ENCODE results near the gene GGT6.

GGT6 gene

DNA sequence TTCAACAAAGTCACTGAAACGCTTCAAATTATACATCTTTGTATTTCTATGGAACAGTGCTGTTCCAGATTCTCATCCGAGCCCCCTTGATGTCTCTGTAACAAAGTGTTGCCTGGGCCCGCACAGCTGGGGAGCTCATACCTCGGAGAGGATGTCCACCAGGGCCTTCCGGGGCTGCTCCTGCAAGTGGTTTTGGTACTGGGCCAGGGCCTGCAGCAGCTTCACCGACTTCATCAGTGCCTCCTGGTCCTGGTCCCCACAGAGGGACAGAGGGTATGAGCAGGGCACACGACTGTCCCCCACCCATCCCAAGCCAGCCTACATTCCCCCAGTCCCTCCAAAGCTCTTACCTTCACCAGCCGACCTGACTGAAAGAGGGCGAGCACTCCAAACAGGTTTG lies 6.7 kb downstream of the GGT6 start:
- DNase-seq = no peak

DNA sequence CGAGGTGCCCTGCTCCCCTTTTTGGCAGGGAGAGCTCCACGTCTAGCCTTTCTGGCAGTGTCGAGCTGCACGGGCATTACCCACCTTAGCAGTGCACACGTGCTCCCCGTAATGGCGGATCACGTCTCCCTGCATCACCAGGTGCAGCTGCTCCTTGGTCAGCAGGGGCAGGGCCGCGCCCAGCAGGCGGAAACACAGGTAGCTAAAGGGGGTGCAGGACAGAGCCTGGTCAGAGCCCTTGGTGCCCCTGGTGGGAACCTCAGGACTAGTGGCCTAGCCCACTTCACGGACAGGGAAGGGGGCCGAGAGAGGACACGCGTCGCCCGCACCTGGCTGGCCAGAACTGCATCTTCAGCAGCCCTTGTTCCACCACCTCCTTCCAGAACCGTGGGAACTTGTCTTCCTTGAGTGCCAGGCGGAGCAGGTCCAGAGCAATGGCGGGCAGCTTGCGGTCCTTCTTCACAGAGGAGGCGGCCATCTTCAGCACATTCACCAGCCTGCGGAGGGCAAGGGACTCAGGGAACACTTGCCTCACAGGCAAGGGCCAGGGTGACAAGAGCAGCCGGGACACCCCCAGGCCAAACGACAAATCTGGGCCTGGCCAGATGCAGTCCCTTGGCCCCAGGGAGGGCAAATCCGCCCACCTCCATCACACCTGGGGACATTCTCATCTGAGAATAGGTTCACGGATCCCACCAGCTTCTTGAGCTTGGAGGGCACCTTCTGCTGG lies 8.4 kb downstream of the GGT6 start:
- no peak for DNase-seq

DNA sequence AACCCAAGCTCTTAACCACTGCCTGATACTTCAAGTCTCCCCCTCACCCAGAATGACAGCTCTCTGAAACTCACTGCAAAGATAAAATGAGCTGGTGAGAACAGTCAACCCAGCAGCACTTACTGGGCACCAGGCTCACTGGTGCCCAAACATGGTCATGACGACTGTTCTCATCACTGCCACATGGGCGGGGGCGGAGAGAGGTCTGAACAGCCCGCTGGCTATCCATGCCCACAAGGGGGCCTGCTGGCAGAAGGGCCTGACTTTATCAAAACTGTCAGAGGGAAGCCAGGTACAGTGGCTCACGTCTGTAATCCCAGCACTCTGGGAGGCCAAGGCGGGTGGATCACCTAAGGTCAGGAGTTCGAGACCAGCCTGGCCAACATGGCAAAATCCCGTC lies 9.2 kb downstream of the GGT6 start:
- no peak for DNase-seq

DNA sequence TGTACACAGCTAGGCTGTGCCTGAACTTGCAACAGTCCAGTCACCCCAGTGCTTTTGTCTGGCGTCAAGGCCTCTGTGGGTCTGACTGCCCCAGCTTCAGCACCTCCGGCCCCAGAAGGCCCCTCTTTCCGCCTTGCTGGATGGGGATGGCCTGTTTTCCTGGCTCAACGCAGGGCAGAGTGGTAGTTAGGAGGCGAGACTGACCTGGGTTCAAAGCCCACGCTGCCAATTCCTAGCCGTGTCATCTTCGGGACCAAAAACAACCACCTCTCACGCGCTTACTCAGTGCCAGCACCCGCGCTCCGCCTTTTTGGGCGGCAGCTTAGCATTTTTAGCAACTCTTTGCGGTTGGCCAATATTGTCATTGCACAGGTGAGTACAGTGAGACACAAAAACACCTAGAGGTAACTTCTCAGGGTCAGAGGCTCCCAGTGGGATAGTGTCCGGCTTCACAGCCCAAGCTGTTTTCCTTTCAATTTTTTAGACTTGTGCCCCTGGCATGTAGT lies 9.8 kb downstream of the GGT6 start:
- no peak for DNase-seq

DNA sequence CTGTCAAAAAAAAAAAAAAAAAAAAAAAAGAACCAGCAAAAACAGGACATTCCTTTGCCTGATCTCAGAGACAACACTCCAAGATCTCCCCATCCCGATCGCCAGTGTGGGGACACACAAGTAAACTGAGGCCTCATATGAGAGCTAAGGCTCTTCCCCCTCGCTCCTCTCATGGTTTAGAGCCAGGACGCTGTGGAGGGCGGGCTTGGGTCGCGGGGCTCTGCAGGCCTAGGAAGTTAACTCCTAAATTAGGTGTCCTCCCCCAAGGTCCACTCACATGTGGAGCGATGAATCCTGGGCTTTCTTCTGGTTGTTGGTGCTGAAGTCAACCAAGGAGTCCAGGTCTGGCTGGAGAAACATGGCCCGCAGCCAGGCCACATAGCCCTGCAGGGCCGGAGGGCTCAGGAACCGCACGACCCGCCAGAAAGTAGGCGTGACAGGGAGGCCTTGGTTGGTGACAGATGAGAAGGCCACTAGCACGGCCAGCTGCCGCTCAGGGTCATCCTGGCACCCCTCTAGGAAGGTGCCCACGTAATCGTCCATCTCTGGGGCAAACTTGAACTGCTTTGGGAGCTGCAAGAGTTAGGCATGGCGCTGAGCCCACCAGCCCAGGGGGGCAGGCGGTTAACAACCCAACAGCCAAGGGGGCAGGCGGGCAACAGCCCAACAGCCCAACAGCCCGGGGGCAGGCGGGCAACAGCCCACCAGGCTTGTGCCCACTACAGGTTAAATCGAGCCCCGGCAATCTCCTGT lies 10.4 kb downstream of the GGT6 start:
- DNase-seq = no peak

DNA sequence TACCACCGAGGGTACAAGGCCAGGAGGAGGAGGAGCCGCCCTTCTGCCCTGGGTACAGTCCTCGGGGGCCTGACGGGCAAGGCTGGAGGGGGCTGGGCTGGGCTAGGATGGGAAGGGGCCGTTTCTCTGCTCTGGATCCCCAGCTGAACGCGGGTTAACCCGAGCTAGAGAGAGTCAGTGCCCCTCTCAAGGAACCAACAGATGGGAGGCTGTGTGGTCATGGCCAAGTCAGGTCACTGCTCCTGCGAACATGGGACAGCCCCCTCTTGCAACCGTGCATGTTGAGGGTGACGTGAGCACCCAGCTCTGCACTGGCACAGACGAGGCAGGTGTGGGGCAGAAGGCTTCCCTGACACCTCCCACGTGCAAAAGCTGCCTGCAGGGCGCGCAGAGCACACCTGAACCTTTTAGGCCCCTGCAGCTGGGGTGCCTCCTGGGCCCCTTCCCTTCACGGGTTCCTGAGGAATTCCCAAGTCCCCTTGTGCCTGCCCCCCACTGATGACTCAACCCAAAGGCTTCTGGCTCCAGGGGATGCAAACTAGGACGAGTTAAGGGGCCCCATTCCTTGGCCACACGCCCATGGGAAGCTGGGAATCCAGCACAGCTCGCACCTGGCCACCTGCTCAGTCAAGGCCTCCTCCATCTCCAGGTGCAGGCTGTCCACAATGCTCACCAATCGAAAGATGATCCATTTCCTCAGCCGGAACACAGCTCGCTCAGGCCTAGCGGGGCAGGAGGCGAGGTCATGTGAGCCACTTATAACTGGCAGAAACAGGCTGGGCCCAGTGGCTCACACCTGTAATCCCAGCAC lies 11.5 kb downstream of the GGT6 start:
- DNase-seq = no peak

DNA sequence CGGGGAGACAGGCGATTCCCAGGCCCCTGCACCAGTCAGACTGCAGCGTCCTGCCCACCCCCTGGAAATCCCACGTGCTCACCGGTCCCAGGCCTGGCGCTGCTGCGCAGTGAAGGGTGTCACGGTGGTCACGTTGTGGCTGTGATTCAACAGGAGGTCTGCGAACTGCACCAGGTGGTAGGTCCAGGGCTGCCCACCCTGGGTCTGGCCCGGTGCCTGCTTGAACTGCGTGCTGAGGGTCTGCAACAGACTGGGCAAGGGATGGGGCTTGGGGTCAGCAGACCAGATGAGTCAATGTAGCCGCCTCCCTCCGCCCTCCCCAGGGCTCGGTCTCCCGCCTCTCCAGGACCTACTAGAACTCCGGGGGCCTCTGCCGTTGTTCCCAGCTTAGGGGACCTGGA lies 12.3 kb downstream of the GGT6 start:
- DNase-seq = no peak

DNA sequence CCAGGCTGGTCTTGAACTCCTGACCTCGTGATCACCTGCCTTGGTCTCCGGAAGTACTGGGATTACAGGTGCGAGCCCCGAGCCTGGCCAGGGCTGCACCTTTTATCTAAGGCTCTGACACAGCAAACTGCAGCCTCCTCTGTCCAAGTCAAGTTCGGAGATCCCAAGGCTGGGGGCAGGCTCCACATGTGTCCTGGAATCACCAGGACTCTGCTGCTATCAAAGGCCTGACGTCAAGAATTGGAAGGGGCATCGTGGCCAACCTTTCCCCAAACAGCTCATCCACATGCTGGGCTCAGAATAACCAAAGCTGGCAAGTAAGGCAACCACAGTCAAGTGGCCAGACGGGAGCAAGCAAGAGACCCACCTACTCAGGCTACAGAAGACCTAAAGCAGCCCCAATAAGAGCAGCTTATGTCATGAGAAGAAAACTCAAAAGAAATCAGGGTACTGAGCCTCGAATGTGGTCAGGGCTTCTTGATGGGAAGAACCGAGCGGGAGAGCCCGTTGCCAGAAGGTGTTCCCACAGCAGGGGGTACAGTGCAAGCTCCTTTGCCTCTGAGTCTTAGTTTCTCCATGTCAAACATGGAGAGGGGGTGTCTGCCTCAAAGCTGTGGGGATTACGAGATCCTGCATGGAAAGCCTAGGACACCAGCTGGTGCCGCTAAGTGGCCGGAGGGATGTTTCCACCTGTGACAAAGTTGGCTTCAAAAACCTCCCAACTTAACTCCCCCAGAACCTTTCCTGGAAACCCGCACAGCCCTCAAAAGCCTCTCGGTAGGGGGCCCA lies 13.1 kb downstream of the GGT6 start:
- DNase-seq = no peak

DNA sequence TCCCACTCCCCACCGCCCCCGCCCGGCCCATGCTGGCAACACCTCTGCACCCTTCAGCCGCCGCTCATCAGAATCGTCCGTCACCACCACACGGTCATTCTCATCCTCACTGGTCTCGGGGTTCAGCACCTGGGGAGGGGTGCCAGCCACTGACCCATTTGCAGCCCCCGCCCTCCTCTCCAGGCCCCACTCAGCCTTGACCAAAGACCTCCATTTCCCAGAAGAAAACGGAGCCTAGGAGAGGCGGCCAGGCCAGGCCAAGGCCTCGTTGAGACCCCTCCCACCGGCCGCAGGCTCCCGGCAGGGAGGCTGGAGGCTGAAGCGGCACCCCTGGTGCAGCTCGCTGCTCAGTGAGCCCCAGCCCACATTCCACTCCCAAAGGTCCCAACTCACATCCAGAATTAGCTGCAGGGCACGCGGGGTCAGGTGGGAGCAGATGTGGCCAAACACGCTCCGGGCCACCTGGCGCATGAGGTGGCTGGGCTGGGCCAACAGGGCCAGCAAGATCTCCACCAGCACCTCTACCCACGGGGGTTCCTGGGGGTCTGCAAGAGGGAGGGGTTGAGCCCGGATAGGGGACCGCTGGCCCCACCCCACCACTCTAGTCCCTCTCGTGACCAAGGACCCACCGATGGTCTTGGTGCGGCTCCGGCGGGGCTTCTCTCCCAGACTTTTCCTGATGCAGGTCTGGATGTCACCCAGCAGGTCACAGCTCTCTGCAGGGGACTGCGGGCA lies 15.0 kb downstream of the GGT6 start:
- no peak for DNase-seq

DNA sequence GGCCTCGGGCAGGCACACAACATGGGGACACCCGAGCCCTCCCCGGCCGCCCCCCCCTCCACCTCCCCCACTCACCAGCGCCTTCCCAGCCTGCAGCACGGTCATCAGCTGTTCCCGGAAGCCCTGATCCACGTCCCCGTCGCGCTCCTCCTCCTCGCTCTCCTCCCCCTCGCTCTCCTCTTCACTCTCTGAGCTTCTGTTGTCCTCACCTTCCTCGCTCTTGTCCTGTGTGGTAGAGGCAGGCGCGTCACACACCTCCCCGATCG lies 15.5 kb downstream of the GGT6 start:
- DNase-seq = peak in 8 of 58 donors; percentile 22 to 50 (median 37)

DNA sequence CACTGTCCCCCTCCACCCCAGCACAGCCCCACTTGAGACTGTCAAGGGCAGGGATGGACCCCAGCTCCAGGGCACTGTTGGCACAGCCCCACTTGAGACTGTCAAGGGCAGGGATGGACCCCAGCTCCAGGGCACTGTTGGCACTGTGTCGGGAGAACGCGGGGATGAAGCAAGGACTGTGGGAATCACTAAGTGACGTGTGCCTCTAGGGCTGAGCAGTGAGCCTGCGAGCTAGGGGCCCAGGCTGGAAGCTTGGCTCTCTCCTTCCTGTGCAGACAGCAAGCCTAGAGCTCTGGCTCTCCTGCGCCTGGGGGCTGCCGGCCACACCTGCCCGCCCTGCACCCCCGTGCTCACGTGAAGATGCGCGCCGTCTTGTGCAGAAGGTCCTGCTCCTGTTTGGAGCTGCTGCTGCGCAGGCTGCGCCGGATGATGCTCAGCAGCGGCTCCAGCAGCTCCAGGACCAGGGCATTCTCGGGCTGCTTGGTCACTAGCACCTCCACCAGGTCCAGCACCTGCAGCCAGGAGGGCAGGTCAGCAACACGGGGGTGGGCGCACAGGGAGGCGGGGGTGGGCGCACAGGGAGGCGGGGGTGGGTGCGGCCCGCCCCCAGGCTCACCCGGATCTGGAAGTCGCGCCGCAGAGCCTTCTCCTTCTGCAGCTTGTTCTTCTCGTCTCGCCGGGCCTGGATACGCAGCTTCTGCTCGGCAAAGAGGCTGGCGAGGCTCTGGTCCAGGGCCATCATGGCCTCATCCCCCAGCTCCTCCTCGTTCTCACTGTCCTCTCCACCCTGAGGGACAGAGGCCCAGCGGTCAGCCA lies 16.0 kb downstream of the GGT6 start:
- DNase-seq = peak in 1 of 58 donors; percentile 10

DNA sequence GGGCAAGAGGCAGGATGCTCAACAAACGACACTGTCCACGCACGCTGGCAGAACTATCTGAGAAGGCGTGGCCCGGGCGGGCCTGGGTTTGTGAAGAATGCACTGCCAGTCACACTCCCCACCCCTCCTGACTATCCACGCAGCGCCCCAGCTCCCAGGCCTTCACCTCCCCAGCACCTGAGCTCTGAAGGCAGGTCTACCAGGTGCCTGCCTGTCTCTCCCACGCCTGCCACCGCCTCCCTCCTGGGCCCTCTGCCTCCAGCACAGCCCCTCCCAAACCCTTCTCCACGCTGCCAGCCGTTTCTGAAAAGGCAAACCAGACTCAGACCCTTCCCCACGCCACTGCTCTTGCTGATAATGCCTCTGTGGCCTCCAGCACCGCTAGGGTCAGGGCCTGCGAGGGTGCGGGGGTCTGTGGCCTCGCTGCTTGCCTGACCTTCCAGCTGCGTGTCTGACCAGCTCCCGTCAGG lies 16.8 kb downstream of the GGT6 start:
- peak in 2 of 58 donors; percentile 13 to 53 for DNase-seq

DNA sequence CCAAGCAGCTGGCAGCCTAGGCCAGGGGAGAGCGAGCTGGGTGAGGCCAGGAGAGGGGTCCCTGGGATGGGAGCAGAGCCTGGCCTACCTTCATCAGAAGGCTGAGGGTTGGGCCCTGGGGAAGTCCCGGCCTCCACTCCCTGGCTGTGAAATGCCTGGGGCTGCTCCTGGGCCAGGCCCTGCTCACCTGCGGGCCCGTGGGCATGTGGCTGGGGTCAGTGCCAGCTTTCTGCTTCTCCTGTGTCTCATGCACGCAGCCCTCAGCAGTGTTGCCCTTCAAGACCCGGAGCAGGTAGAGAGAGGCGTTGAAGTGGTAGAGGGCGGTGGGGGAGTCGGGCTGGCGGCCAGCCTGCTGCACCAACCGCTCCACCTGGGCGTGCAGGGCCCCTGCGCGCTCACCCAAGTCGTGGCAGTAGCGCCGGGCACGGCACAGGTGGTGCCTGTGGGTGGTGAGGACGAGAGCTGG lies 17.6 kb downstream of the GGT6 start:
- DNase-seq = no peak

DNA sequence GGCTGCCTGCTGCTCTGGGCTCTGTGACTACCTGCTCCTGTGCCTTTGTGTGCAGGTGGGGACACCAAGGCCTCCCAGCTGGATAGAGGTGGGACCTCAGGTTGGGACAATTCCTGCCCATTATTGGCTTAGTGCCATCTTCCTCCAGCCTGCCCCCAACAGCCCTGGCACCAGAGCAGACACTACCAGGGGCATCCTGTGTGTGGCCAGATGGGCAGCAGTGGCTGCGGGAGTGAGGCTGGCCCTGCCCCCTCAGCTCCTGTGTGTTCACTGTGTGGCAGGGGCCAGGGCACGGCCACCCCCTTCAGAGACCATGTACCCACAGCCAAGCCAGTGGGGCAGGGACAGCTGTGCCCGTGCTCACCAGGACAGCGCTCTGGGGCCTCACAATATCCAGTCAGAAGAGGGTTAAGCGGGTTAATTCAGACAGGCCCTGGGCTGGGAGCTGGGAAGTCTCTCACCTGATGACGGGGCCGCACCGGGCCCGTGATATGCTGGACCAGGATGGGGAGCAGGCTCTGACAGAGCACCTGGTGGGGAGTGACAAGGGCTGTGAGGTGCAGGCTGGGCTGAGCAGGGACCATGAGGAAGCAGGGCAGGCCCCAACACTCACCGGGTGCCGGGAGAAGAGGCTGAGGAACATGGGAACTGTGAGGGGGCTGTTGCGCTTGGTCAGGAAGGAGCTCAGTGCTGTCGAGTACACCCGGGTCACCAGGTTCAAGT lies 18.2 kb downstream of the GGT6 start:
- no peak for DNase-seq

DNA sequence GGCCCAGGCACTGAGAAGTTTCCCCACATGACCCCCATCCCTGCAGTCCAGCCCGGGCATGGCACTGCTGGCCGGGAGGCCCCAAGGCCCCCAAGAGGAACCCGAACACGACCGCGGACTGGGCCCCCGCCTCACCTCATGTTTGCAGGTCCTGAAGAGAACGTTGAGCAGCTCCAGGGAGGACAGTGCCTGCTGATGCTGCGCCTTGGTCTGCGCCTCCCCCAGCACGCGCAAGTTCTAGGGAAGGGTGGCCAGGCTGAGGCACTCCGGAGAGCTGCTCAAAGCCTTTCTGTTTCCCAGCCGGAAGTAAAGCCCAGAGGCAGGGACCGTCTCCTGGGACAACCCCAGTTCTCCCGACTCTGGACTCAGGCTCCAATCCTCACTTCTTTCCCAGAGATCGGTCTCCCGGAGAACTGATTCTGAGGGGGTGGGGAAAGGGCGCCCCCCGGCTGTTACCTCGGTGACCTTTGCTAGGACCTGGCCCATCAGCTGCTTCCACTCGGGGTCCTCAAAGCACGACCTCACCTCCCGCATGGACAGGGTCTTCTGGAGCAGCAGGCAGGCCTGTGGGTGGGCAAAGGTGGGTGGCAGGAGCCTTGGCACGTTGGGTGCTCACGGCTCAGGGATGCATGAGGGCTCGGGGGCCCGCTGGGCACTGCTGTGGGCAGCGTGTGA lies 18.9 kb downstream of the GGT6 start:
- DNase-seq = peak in 5 of 58 donors; percentile 19 to 36 (median 24)

DNA sequence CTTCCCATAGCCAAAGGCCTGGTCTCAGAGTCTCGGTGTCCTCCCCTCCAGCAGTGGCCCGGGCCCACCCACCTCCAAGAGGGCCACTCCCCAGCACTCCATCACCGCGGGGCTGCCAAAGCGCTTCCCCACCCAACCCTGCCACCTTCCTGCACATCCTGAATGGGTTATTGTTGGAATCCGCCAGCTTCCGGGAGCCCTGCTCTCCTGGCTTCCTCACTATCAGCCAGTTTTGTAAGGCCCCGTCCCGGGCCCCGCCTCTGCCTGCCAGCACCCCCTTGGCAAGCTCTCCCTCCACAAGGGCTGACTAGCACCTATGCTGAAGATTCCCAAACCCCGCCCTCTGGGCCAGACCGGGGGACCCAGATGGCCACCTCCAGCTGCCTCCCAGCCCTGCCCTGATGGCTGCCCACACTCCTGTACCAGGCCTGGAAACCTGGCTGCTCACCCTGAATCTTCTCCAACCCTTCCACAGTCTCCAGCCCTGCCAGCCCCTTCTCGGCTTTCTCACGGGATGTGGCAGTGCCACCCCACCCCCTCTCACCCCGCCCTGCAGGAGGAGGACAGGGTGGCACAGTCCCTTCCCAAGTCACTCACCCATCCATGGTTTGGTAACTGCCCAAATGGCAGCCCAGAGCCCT lies 19.6 kb downstream of the GGT6 start:
- DNase-seq = no peak

DNA sequence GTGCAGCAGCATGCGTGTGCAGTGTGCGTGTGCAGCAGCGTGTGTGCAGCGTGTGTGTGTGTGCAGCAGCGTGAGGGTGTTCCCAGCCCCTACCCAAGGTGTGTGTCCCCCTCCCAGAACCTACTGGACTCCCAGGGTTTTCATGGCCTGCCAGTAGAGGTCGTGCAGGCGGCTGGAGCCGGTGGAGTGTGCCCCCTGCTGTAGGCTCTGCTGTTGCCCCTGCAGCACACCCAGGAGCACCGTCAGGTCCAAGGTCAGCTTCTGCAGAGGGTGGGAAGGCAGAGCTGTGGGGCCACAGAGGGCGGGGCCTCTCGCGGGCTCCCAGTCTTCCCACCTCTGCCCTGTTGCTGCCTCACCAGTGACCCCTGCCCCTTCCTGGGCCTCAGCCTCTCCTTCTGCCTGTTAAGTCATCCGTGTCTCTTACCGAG lies 20.1 kb downstream of the GGT6 start:
- DNase-seq = peak in 3 of 58 donors; percentile 6 to 22 (median 15)

Measured in anterior cingulate cortex (tissue), 58 donors.